ENCODE data around the gene FGF12.

Gene FGF12

DNA sequence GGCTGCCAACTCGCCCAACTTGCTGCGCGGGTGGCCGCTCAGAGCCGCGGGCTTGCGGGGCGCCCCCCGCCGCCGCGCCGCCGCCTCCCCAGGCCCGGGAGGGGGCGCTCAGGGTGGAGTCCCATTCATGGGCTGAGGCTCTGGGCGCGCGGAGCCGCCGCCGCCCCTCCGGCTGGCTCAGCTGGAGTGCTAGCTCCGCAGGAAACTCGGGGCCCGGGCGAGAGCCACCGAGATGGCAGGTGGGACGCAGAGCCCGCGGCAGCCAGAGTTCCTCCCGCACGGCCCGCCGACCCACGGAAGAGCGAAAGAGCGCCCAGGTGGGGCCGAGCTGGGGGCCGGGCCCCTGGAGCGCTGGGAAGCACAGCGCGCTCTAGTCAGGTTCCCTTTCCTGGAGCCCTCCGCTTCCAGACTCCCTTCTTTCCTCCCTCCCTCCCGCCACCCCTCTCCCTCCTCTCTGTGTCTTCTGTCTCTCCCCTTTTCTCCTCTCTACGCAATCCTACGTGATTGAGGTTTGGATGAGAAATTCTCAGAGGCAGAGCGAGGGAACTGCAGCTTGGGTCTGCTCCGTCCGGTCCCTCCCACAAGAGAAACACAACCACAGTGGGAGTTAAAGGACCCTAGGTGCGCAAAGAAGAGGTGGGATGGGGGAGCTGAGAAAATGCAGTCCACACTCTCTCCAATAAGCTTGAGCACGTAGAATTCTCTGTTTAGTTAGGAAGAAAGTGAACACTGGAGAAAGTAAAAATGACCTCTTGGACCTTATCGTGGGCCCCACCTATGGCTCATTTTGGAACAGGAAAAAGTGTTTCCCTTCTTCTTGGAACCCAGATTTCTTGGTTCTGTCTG is 317.3 kb downstream of the FGF12 start:
- no peak for DNase-seq (ENCODE audit: low read depth)

DNA sequence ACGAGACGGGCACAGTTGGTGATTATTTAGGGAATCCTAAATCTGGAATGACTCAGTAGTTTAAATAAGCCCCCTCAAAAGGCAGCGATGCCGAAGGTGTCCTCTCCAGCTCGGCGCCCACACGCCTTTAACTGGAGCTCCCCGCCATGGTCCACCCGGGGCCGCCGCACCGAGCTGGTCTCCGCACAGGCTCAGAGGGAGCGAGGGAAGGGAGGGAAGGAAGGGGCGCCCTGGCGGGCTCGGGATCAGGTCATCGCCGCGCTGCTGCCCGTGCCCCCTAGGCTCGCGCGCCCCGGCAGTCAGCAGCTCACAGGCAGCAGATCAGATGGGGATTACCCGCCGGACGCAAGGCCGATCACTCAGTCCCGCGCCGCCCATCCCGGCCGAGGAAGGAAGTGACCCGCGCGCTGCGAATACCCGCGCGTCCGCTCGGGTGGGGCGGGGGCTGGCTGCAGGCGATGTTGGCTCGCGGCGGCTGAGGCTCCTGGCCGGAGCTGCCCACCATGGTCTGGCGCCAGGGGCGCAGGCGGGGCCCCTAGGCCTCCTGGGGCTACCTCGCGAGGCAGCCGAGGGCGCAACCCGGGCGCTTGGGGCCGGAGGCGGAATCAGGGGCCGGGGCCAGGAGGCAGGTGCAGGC is 318.0 kb downstream of the FGF12 start:
- no peak for DNase-seq (ENCODE audit: low read depth)

DNA sequence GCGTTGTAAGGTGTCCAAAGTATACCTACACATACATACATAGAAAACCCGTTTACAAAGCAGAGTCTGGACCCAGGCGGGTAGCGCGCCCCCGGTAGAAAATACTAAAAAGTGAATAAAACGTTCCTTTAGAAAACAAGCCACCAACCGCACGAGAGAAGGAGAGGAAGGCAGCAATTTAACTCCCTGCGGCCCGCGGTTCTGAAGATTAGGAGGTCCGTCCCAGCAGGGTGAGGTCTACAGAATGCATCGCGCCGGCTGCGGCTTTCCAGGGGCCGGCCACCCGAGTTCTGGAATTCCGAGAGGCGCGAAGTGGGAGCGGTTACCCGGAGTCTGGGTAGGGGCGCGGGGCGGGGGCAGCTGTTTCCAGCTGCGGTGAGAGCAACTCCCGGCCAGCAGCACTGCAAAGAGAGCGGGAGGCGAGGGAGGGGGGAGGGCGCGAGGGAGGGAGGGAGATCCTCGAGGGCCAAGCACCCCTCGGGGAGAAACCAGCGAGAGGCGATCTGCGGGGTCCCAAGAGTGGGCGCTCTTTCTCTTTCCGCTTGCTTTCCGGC is 318.6 kb downstream of the FGF12 start:
- DNase-seq (ENCODE audit: low read depth), result no peak

DNA sequence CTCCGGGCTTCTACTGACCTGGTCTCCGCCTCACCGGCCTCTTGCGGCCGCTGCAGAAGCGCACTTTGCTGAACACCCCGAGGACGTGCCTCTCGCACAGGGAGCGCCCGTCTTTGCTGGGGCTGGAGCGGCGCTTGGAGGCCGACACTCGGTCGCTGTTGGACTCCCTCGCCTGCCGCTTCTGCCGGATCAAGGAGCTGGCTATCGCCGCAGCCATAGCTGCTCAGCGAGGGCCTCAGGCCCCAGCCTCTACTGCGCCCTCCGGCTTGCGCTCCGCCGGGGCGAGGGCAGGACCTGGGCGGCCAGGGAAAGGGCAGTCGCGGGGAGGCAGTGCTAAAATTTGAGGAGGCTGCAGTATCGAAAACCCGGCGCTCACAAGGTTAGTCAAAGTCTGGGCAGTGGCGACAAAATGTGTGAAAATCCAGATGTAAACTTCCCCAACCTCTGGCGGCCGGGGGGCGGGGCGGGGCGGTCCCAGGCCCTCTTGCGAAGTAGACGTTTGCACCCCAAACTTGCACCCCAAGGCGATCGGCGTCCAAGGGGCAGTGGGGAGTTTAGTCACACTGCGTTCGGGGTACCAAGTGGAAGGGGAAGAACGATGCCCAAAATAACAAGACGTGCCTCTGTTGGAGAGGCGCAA is 319.2 kb downstream of the FGF12 start:
- DNase-seq (ENCODE audit: low read depth), result no peak

DNA sequence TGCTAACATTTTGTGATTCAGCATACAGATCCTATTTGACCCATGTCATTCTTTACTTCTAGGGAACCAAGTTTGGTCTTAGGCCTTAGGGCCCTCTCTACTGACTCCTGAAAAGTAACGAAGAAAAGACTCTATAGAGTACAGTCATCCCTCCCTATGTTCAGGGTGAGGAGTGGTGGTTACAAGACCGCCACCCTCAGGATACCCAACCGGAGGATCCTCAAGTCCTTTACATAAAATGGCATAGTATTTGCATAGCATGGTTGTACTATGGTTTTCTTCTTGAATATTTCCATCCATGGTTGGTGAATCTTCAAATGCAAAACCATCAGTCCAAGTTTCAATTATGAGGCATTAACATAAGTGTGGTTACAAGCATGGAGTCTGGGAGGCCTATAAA is 327.6 kb downstream of the FGF12 start:
- DNase-seq (ENCODE audit: low read depth), result no peak

DNA sequence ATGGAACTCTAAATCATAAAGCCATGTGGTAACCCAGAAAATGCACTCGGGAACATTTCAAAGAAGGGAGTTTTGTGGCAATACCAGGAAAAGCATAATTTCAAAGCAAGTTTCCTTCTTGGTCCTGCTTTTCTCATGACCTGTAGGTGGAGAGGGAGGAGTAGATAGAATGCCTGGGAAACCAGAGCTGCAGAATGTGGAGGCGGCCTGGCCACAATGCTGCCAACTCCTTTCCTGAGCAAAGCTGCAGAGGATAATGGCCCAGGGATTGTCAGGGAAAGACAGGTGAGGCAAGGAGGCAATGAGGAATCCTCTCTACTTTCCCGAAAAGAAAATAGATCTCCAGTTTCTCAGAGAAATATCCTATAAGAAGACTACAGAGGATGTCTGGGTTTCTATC is 330.3 kb downstream of the FGF12 start:
- no peak for DNase-seq (ENCODE audit: low read depth)

DNA sequence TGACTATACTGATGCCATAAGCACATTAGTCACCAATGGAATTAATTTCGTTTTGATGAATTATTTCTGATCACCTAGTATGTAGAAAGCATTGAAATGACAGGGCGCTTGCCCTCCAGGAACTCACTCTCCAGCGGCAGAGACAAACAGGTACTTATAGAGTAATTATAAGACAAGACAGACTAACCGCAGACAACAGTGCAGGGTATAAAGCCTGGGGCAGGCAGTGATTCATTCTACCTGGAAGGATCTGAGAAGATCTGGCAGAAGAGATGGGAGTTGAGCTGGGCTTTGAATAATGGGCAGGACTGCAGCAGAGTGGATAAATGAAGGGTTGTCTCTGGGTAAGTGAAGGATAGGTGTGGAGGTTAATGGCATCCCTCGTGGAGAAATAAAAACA is 331.8 kb downstream of the FGF12 start:
- DNase-seq (ENCODE audit: low read depth), result no peak

DNA sequence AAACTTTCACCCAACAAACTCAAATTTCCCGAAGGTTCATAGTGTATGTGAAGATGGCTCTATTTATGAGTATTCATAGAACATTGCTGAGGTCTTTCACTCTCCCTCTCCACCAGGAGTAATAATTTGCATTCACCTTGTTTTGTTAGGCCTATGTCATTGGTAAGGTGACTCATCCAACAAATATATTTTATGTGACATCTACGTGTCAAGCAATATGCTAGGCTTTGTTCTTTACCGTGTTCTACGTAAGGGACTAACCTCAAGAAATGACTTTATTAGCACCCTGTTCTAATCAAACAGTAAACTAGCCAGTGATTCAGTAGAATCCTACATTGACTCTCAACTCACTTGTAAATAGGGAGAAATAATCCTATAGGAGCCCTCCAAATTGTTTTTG is 334.4 kb downstream of the FGF12 start:
- no peak for DNase-seq (ENCODE audit: low read depth)

DNA sequence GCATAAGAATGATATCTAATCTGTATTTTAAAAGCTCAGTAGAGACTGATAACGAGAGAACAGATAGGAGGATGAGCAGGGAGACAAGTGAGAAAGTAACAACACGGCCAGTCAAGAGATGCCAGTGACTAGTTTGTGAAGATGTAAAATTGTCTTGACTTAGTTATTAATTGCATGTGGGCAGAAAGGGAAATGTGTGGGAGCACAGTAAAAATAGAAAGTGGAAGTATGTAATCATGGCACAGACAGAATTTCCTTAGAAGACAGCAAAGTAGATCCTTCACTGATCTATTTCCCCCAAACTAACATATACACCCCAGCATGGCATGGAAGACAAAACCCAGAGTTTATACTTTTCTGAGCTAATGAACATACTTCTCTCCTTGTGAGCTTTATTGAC is 344.5 kb downstream of the FGF12 start:
- DNase-seq (ENCODE audit: low read depth), result no peak

DNA sequence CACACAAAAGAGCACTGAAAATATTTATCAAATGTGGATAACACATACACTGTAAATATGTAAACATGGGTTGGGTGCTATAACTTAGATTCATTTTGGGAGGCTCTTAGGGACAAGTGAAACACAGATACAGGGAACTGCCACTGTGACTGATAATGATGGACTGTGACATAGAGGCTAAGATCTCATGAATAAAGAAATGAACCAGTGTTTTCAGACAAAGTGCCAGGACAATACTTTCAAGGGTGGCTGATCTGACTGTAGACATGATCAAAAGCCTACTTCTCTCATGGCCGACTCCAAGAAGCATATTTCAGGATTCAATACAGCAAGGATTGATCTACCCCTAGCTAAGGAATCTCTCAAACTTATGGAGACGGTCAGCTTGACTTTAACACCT is 353.8 kb downstream of the FGF12 start:
- no peak for DNase-seq (ENCODE audit: low read depth)

DNA sequence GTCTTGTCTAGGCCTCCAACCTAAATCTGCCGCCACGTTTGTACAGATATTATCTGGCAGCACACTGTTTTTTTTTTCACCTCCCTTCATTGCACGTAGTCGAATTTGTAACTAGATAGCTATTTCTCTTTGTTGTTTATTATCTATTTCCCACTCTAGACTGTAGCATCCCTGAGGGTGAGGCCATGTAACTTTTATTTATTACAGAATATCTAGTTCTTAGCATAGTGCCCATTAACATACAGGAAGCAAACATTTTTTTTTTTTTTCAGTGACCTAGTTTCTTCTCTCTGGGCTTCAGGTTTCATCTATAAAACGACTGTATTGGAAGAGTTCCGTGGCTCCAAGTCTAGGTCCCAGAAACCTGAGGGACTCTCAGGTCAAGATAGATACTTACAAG is 354.3 kb downstream of the FGF12 start:
- no peak for DNase-seq (ENCODE audit: low read depth)

DNA sequence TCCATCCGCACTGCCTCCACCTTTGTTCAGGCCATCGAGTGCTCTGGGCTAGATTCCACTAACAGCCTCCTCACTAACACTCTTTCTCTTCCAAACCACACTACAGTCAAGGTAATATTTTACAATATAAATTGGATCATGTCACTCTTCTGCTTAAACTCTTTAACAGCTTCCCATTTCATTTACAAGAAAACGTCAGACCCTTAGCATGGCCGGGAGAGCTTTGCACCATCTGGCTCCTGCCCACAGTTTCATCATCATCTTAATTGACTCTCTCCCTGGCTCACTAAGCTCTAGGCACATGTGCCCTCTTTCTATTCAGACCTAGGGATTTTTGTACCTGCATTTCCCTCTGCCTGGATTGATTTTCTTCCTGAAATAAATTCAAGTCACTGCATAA is 354.7 kb downstream of the FGF12 start:
- no peak for DNase-seq (ENCODE audit: low read depth)

DNA sequence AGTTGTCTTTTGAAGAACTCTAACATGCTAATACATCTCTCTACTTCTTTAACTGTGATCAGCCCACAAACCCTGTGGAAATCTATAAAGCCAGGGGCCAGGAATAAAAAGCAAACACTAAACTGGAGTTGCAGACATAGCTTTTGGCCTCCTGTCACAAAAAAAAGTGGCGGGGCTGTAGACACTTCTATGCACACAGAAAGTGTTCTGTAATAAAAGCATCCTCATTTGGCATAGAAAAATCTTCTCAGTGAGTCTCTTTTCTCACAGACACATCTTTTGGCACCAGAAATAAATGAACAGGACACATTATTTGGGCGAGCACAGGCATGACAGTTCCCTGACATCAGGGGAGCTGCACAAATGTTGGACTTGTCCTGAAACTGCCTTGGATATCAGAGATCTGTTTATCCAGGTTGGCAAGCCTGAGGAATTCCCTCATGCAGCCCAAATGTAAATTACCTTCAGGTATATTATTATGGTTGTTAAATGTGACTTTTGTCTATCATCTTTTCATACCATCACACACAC is 355.4 kb downstream of the FGF12 start:
- no peak for DNase-seq (ENCODE audit: low read depth)

DNA sequence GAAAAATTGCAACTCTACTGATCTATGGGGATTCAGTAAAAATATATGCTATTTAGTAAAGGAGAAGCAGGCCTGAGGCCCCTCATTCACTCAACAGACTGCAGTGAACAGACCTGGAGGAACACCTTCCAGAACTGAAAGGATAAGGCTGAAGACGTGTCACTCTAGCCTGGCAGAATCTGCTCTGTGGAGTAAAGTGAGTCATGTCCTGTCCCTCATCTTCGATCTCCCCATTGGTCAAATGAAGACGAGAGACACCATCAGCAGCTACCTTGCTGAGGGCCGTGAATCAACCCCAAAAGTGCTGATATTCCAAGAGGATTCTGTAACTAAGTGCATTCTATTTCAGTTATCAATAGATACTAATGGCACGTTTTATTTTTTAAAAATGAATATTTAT is 359.7 kb downstream of the FGF12 start:
- DNase-seq (ENCODE audit: low read depth), result no peak

DNA sequence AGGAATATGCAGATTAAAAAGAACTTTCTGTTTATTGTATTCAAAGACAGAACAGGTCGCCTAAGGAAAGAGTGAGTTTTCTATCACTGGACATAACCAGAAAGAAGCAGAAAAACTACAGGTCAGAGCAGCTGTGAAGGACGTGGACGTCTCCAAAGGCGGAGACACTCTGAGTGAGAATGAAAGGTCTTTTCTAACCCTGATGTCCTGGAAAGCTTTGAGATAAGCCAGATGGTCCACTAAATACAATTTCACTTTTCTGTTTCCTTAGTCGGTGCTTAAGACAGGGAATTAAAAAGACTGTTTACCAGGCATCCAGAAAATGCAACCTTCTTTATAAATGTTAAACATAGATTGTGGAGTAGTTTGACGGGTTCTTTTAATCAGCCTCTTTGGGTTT is 360.4 kb downstream of the FGF12 start:
- DNase-seq (ENCODE audit: low read depth), result no peak

DNA sequence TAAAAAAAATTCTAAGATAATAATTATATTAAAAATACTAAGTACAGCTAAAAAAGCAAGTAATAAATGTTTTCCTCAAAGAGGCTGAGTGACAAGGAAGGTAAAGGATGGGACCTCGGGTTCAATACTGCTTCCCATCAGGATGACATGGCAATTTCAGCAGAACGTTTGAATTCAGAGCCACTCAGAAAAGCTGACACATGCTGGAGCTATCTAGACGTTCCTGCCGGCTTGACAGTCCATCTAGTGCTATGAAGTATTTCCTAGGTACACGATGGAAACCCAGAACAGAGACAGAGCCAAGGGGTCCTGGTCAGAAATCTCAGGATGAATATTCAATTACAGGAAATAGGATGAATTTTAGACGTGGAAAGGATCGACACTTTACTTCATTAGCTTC is 361.8 kb downstream of the FGF12 start:
- DNase-seq (ENCODE audit: low read depth), result no peak

DNA sequence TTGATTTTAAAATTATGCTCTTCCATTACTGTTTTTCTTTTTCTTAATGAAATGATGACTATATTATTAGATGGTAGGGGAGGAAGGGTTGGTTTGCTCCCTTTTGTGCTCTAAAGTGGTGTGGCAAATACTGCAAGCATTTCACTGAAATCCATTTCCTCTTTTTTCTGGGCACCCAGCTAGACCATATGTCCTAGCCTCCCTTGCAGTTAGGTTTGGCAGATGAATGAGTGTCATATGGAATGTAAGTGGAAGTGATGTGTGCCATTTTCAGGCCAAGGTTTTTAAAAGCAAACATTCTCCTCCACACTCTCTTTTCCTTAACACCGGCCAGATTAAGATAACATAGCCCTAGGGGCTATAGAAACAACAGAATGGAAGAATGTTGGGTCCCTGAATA is 363.0 kb downstream of the FGF12 start:
- DNase-seq (ENCODE audit: low read depth), result no peak

DNA sequence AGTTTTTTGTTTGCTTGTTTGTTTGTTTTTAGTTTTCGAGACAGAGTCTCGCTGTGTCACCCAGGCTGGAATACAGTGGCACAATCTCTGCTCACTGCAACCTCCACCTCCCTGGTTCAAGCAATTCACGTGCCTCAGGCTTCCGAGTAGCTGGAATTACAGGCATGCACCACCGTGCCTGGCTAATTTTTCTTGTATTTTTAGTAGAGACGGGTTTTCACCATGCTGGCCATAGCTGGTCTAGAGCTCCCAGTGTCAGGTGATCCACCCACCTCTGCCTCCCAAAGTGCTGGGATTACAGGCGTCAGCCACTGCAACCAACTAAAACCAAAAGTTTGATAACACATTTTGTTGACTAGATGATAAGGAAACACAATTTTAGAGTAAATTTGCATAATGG is 372.7 kb downstream of the FGF12 start:
- DNase-seq (ENCODE audit: low read depth), result no peak

DNA sequence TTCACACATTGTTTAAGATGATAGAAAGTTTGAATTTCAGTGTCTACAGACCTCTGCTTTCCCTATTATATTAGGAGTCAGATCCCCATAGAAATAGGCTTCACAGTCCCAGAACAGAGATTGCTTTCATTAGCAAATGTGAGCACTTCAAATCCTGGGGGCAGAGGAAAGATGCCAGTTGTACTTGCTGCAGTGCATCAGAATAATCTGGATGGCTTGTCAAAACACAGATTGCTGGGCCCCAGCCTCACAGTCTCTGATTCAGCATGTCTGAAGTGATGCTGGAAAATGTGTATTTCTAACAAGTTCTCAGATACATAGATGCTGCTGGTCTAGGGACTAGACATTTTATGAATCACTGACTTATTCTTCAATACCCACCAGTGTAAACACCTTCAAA is 375.2 kb downstream of the FGF12 start:
- DNase-seq (ENCODE audit: low read depth), result no peak

DNA sequence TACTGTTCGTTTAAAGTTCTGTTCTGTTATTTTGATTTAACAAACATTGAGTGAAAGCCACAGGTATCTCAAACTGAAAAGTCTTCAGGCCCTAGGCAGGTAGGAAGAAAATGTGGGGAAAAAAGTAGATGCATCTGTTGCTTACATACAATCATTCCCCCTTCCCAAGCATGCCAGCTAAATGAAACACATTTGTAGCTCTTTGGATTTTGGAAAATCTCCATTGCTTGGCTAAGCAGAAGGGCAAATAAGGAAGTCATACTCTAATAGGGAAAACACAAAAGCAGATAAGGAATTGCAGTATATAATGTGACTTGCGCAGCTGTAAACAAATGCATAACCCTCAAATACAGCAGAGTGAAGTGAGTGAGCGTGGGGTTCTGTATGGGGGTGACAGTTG is 375.9 kb downstream of the FGF12 start:
- no peak for DNase-seq (ENCODE audit: low read depth)

DNA sequence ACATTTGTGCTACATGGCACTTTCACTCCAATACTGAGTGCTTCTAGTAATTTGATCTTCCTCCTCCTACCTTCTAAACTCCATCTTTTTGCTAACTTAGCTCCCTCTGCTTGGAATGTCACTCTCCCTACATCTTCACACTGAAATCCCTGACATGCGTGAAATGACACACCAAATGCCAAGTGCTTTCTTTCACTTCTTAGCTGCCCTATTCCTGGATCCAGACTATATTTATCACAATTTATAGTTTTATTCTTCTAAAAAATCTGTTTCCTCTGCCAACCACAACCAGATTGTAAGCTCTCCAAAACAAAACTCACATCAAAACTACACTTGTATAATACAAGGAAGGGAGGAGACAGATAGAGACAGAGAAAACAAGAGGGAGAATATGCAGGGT is 387.3 kb downstream of the FGF12 start:
- DNase-seq (ENCODE audit: low read depth), result no peak

DNA sequence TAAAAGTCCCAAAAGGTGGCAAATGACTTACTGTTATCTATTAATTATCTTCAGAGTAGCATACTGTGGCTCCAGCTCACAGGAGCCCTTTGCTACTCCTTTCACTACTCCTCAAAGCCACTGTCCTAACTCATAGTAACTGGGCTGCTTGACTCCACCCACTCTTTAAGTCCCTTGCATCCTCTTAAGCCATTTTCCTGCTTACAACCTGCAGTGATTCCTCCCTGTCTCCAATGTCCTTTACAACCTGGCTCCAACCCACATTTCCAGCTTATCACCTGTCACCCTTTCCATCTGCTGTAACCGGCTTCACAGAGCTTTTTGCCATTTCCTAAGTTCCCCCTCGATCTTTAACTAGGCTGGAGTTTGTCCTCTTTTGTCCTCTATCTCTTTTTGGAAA is 388.1 kb downstream of the FGF12 start:
- no peak for DNase-seq (ENCODE audit: low read depth)

DNA sequence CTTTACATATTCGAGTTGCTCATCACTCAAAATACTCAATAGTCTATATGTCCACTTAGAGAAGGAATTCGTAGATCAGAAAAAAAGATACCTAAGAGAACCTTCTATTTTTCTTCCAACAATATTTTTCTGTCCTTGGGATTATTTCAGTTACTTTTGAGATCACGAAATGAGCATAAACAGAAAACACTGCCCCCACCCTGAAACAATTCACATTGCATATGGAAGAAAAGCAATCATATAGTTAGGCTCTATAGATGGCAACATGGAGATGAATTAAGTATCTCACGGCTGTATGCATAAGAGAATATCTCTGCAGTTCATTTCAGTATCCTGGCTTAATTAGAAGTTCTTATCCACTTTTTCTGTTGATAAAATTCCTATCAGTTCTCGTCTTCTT is 391.1 kb downstream of the FGF12 start:
- no peak for DNase-seq (ENCODE audit: low read depth)

All from non-pigmented ciliary epithelial cell (primary cell).